H9 (cell line): ENCODE measurements around the gene ELF3. TPM values are rescaled to one million over a fixed set of nuclear protein-coding genes. Genes with fewer than 3 reads are reported as not detected.

Experiments used
- DNase-seq: peaks from one replicate; pipeline ENCODE4 v3.0.0-alpha.2; 2017
- H2AFZ ChIP-seq: one replicate; pipeline ENCODE4 v1.6.1; 2013; ENCODE audit warnings: mild to moderate bottlenecking, low read length, control low read depth, moderate library complexity
- H2AK5ac ChIP-seq: 2 replicates; pipeline ENCODE4 v1.6.1; 2013; ENCODE audit warnings: low read length, control low read depth, mixed read lengths; ENCODE audit not compliant: insufficient read length
- H2BK120ac ChIP-seq: one replicate; pipeline ENCODE4 v1.6.1; 2013; ENCODE audit warnings: low read depth, mild to moderate bottlenecking, low read length, control low read depth, inconsistent platforms; ENCODE audit not compliant: poor library complexity, severe bottlenecking
- H2BK12ac ChIP-seq: 2 replicates; pipeline ENCODE4 v1.6.1; 2013; ENCODE audit warnings: low read length, control low read depth, mixed read lengths, low read depth; ENCODE audit not compliant: insufficient read length
- H2BK15ac ChIP-seq: 2 replicates; pipeline ENCODE4 v1.6.1; 2013; ENCODE audit warnings: low read depth, low read length, control low read depth
- H2BK20ac ChIP-seq: one replicate; pipeline ENCODE4 v1.6.1; 2013; ENCODE audit warnings: low read depth, mild to moderate bottlenecking, low read length, control low read depth, inconsistent platforms; ENCODE audit not compliant: poor library complexity, severe bottlenecking
- H2BK5ac ChIP-seq: 2 replicates; pipeline ENCODE4 v1.6.1; 2013; ENCODE audit warnings: low read length, control low read depth, mixed read lengths; ENCODE audit not compliant: insufficient read length
- H3K14ac ChIP-seq: 2 replicates; pipeline ENCODE4 v1.6.1; 2013; ENCODE audit warnings: low read length, control low read depth; ENCODE audit not compliant: insufficient read depth
- H3K18ac ChIP-seq: 2 replicates; pipeline ENCODE4 v1.6.1; 2013; ENCODE audit warnings: low read depth, mild to moderate bottlenecking, mixed read lengths, low read length, control low read depth; ENCODE audit not compliant: insufficient read length
- H3K23ac ChIP-seq: 2 replicates; pipeline ENCODE4 v1.6.1; 2013; ENCODE audit warnings: low read length, control low read depth, mixed read lengths, low read depth; ENCODE audit not compliant: insufficient read length
- H3K23me2 ChIP-seq: 2 replicates; pipeline ENCODE4 v1.6.1; 2013; ENCODE audit warnings: low read depth, mild to moderate bottlenecking, mixed read lengths, low read length, control low read depth; ENCODE audit not compliant: insufficient read length, poor library complexity, severe bottlenecking
- H3K27ac ChIP-seq: 2 replicates; pipeline ENCODE4 v1.5.1; 2013; ENCODE audit warnings: low read length, control low read depth, mixed read lengths, low read depth; ENCODE audit not compliant: insufficient read length
- H3K27me3 ChIP-seq: 2 replicates; pipeline ENCODE4 v1.6.1; 2013; ENCODE audit warnings: low read length, control low read depth, inconsistent platforms; ENCODE audit not compliant: insufficient read depth
- H3K4ac ChIP-seq: 2 replicates; pipeline ENCODE4 v1.6.1; 2013; ENCODE audit warnings: low read depth, mild to moderate bottlenecking, control low read depth, inconsistent platforms, low read length, moderate library complexity
- H3K4me1 ChIP-seq: 2 replicates; pipeline ENCODE4 v1.6.1; 2013; ENCODE audit warnings: low read length, control low read depth, inconsistent platforms; ENCODE audit not compliant: insufficient read depth
- H3K4me2 ChIP-seq: 2 replicates; pipeline ENCODE4 v1.6.1; 2013; ENCODE audit warnings: low read length, control low read depth, mixed read lengths; ENCODE audit not compliant: insufficient read length, insufficient read depth
- H3K56ac ChIP-seq: 2 replicates; pipeline ENCODE4 v1.6.1; 2013; ENCODE audit warnings: low read depth, mild to moderate bottlenecking, mixed read lengths, low read length, control low read depth; ENCODE audit not compliant: insufficient read length
- H3K79me1 ChIP-seq: 2 replicates; pipeline ENCODE4 v1.6.1; 2013; ENCODE audit warnings: low read depth, mild to moderate bottlenecking, moderate library complexity, low read length, control low read depth, inconsistent platforms; ENCODE audit not compliant: insufficient read depth, poor library complexity, severe bottlenecking
- H3K79me2 ChIP-seq: 2 replicates; pipeline ENCODE4 v1.6.1; 2013; ENCODE audit warnings: low read length, control low read depth, inconsistent platforms; ENCODE audit not compliant: insufficient read depth
- H3K9ac ChIP-seq: 2 replicates; pipeline ENCODE4 v1.6.1; 2013; ENCODE audit warnings: low read length, control low read depth, mixed read lengths; ENCODE audit not compliant: insufficient read length; ENCODE audit errors: extremely low read depth
- H3K9me3 ChIP-seq: one replicate; pipeline ENCODE4 v1.6.1; 2013; ENCODE audit warnings: low read depth, low read length, inconsistent platforms; ENCODE audit not compliant: control insufficient read depth
- H3T11ph ChIP-seq: one replicate; pipeline ENCODE4 v1.6.1; 2013; ENCODE audit warnings: mild to moderate bottlenecking, low read length, control low read depth, inconsistent platforms
- H4K20me1 ChIP-seq: one replicate; pipeline ENCODE4 v1.6.1; 2013; ENCODE audit not compliant: control insufficient read depth, insufficient read length, insufficient read depth
- H4K5ac ChIP-seq: 2 replicates; pipeline ENCODE4 v1.6.1; 2013; ENCODE audit warnings: low read depth, mild to moderate bottlenecking, mixed read lengths, low read length, control low read depth; ENCODE audit not compliant: insufficient read length
- H4K8ac ChIP-seq: replicated peaks from 2 replicates; pipeline ENCODE4 v1.6.1; 2013; ENCODE audit warnings: low read length, control low read depth, mixed read lengths, low read depth; ENCODE audit not compliant: insufficient read length
- H4K91ac ChIP-seq: 2 replicates; pipeline ENCODE4 v1.6.1; 2013; ENCODE audit warnings: low read depth, mild to moderate bottlenecking, moderate library complexity, mixed read lengths, low read length, control low read depth; ENCODE audit not compliant: insufficient read length
- H3K27ac Mint-ChIP-seq, 3 experiments: 2 replicates in 2 of 3; 3 replicates in 1 of 3; pipeline ENCODE4 v1.8.0; 2020 to 2021; ENCODE audit warnings: mixed read lengths in 3 of 3, mild to moderate bottlenecking in 1 of 3, moderate library complexity in 1 of 3
- H3K27me3 Mint-ChIP-seq: 2 replicates; pipeline ENCODE4 v1.8.0; 2021; ENCODE audit warnings: low read depth, mild to moderate bottlenecking, moderate library complexity, mixed read lengths
- H3K36me3 Mint-ChIP-seq, 3 experiments: 2 replicates in 2 of 3; 3 replicates in 1 of 3; pipeline ENCODE4 v1.8.0; 2020 to 2021; ENCODE audit warnings: low read depth in 3 of 3, mixed read lengths in 3 of 3; ENCODE audit not compliant: insufficient read depth in 1 of 3
- H3K4me1 Mint-ChIP-seq, 2 experiments: 2 replicates each; pipeline ENCODE4 v1.8.0; 2020; ENCODE audit warnings: mixed read lengths in 2 of 2
- H3K4me3 Mint-ChIP-seq, 2 experiments: 2 replicates in 1 of 2; 3 replicates in 1 of 2; pipeline ENCODE4 v1.8.0; 2020 to 2021; ENCODE audit warnings: mild to moderate bottlenecking in 2 of 2, mixed read lengths in 2 of 2, moderate library complexity in 1 of 2
- H3K9me3 Mint-ChIP-seq, 2 experiments: 2 replicates in 1 of 2; 3 replicates in 1 of 2; pipeline ENCODE4 v1.8.0; 2020; ENCODE audit warnings: mild to moderate bottlenecking in 2 of 2, mixed read lengths in 2 of 2, moderate library complexity in 1 of 2
- CTCF ChIP-seq: fragments of 200-600 bp; sonication (generic); conservative IDR thresholded peaks from 3 replicates; pipeline ENCODE4 v1.8.0; 2021; ENCODE audit warnings: antibody characterized with exemption, mild to moderate bottlenecking
- WGBS: extraction: QIAGEN DNeasy Blood & Tissue Kit; methylation state at CpG from one replicate; pipeline ENCODE4 v1.1.7; 2013; ENCODE audit warnings: missing lambda C conversion rate, low lambda C conversion rate, mixed read lengths; ENCODE audit not compliant: insufficient read length; ENCODE audit errors: extremely low coverage; 5-methylcytosine and 5-hydroxymethylcytosine counted together
- total RNA-seq: library from RNA; stranded (reverse); gene quantifications from 2 replicates; pipeline ENCODE4 v1.2.1, GENCODE V29; 2021

The ELF3 gene
- total RNA-seq, 1 experiment from 2014 or later = 10.4 TPM

DNA sequence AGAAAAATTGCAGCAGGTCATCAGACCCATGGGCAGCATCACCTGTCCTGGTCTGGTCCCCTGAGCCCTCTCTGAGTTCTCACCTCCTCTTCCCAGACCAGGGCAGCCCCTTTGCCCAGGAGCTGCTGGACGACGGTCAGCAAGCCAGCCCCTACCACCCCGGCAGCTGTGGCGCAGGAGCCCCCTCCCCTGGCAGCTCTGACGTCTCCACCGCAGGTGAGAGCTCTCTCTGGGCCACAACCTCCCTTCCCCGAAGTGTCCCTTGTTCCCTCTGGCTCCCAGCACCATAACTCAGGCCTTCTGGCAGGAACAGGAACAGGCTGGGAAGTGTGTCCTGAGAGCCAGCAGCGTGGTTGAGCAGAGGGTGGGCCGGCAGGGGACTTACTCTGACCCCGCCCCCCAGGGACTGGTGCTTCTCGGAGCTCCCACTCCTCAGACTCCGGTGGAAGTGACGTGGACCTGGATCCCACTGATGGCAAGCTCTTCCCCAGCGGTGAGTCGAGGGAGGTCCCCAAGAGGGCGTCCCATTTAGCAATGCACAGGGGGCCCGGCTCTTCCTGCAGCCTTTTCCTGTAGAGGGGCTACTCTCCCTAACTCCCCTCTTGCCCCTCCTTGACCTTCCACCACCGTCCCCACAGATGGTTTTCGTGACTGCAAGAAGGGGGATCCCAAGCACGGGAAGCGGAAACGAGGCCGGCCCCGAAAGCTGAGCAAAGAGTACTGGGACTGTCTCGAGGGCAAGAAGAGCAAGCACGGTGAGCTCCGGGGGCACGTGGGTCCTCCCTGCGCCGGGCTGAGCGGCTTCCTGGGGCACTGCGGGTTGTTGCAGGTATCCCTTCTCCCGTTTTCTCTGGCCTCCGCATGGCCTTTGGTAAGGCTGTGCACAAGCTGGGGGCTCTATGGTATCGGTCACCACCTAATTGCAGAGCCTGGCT lies 2.4 kb downstream of the ELF3 start:
- Histone ChIP-seq H2BK120ac (no peak overlapping the region), H2AK5ac (no peak overlapping the region), H4K8ac (no peak overlapping the region), H3K79me1 (no peaks in the 10 kb centered on the region), H3K27me3 (no peaks in the 10 kb centered on the region), H3K4me2 (no peak overlapping the region), H3K4ac (no peak overlapping the region), H2BK5ac (no peak overlapping the region), H3K14ac (no peak overlapping the region), H2BK20ac (no peak overlapping the region), H2BK15ac (no peak overlapping the region), H3K23ac (no peak overlapping the region), H2BK12ac (no peak overlapping the region), H3K4me1 (peaks cover 10% of the 10 kb centered on the region), H3K79me2 (no peaks in the 10 kb centered on the region), H3T11ph (no peak overlapping the region), H3K18ac (no peak overlapping the region), H4K91ac (no peak overlapping the region), H3K56ac (no peak overlapping the region), H3K9ac (no peak overlapping the region), H3K27ac (no peak overlapping the region), H3K9me3 (no peaks in the 10 kb centered on the region), H4K5ac (no peak overlapping the region), H4K20me1 (no peaks in the 10 kb centered on the region), H2AFZ (no peak overlapping the region), H3K23me2 (peaks cover 12% of the 10 kb centered on the region)
- WGBS = no CpG with 5 or more reads among the region's 35 CpGs
- TF ChIP-seq CTCF = no peak
- H3K4me3 Mint-ChIP-seq = no peak overlapping the region
- H3K36me3 Mint-ChIP-seq = peaks cover 0 to 45% (median 27%) of the 10 kb centered on the region in 3 experiments; a peak in 4 of 7 replicates
- peaks cover 27 to 42% of the 10 kb centered on the region in 2 experiments for H3K4me1 Mint-ChIP-seq
- H3K27me3 Mint-ChIP-seq = no peaks in the 10 kb centered on the region
- DNase-seq = no peak
- no peak overlapping the region for H3K27ac Mint-ChIP-seq
- H3K9me3 Mint-ChIP-seq = no peaks in the 10 kb centered on the region
